Measurements from ENCODE around the gene THADA. TPM values are rescaled to one million over a fixed set of nuclear protein-coding genes. Genes with fewer than 3 reads are reported as not detected.
"Not testable (repeated sequence)": the region's sequence is repeated elsewhere in the genome, so short reads cannot be mapped to it uniquely, and the experiment has no call there.

THADA gene
- polyA plus RNA-seq, 10 donors, result 16.2 to 24.7 (median 18.2) TPM

DNA sequence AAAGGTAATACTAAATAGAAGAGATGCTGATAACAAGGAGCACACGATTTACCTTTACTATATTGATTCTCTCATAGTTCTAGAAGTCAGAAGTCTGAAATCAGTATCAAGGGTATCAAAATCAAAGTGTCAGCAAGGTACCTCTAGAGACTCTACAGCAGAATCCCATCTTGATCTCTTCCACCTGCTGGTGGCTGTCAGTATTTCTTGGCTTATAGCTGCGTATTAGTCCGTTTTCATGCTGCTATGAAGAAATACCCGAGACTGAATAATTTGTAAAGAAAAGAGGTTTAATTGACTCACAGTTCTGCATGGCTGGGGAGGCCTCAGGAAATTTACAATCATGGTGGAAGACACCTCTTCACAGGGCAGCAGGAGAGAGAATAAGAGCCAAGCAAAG lies 149.1 kb downstream of the THADA start:
- DNase-seq, result not testable (repeated sequence)

DNA sequence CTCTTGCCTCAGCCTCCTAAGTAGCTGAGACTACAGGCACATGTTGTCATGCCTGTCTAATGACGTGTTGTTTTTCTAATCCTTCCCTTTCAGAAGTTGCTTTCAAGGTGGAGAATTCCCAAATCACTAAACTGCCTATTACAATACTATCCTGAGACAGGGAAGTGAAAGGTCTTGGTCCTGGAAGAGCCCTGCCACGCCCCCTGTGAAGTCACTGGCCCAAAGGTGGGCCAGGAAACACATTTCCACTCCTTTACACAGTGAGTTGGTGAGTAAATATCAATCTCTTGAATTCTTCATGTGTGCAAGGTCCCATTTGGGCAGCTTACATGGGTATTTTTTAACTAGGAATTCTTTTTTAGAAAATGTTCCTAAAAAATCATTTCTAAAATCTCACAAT lies 150.1 kb downstream of the THADA start:
- no peak for DNase-seq

DNA sequence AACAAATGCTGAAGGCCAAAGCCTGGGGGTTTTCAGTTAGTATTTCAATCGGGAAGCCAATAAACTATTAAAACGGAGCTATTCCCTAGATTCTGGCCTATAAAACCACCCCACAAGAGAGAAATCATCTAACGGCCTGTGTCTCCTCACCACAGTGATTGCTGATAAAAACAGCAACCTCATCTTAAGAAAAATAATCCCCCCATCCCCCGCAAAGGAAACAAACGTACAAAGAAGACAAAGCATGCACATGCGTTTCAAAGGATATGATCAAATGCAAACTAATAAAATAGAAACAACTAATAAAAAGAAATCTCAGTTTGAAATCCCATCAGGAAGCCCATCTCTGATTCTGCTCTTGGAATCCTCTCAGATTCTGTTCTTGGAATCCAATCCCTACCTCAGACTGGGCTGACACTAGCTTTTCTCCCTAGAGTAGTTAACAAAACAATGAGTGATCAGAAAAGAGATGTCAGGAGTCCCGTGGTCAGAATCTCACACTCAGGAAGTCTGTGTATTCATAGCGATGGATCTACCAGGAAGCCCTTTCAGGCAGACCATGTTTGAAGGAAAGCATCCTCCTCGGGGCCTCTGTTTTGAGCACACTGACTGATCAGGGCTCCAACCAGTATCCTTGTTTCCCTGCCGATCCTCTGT lies 150.7 kb downstream of the THADA start:
- DNase-seq, result peak in 2 of 3 donors; percentile 42 to 76

DNA sequence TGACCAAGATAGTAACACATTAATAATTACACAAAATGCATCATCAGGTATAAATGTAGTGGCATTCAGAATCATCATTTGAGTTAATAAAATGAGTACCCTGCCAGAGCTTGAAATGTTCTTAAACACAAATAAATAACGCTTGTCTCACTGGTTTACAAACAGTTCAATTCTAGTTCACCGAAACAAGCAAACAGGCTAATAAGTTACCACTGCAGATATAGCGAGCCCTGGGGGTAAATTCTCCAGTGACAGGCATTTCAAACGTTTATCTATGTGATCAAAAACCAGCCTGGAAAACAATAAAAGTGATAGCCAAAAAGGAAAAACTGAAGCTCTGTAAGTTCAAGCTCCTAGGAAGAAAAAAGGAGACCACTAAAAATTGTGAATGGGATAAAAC lies 152.6 kb downstream of the THADA start:
- DNase-seq, result no peak

DNA sequence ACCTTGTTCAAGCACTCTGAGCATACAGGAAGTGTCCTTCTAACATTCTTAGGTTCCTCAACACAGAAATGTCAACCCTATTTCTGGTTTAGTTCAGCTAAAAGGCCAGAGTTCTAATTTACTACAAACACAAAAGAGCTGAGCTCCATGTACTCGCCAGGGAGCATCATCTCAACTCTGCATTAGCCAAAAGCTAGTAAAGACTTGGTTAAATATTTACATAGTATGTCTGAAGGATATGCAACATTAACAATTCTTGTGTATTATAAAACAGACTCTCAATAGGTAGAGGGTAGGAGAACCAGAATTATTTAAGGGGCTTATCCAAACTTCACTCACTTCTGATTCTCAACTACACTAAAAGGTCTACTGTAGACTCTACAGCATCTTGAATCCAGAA lies 154.6 kb downstream of the THADA start:
- DNase-seq, result no peak

DNA sequence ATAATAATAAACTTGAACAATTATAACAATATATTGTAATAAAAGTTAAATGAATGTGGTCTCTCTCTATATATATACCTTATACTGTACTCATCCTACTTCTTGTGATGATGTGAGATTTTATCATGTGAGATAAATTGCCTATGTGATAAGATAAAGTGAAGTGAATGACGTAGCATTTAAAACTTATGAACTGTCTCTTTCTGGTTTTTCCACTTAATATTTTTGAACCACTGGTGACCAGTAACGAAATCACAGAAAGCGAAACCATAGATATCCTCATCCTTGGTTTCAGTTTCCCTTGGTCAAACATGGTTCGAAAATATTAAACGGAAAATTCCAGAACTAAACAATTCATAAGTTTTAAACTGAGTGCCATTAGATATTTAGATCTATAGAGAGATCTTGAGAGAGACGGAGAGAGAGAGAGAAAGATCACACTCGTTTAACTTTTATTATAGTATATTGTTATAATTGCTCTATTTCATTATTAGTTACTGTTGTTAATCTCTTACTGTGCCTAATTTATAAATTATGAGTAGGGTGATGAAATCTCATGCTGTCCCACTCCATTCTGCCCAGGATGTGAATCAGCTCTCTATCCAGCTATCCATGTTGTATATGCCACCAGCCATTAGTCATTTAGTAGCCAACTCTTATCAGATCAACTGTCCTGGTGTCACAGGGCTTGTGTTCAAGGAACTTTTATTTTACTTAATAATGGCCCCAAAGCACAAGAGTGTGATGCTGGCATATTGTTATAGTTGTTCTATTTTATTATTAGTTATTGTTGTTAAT lies 156.8 kb downstream of the THADA start:
- no peak for DNase-seq

DNA sequence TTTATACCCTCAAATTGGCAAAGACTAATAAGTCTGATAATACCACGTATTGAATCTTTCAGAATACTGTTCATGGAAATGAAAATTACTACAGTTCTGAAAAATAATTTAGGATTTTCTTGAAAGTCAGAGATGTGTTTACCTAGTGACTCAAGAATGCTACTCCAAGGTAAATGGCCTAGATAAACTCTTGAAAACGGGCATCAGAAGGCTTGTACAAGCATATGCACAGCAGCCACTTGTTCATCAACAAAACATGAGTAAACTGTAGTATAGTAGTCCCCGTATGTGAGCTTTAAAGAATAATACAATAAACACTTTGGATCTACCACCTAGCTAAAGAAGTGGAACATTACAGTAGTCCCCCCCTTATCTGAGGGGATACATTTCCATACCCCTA lies 157.5 kb downstream of the THADA start:
- no peak for DNase-seq

DNA sequence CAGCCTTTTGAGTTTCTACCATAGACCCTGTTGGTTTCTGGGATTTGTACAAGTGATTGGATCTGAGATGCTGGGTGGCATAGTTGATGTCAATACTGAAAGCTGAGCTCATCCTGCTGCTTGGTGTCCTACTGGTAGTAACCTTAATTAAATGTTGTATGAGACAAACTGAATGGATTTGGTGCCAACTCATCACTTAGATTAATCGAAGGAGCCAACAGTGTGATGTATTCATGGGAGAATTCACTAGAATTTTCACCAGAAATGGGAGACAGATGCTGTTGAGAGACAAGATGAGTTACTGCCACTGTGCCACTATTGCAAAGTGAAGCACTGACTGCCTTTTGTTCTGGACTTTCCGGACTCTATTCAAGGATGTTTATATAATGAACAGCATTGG lies 158.5 kb downstream of the THADA start:
- DNase-seq, result no peak

DNA sequence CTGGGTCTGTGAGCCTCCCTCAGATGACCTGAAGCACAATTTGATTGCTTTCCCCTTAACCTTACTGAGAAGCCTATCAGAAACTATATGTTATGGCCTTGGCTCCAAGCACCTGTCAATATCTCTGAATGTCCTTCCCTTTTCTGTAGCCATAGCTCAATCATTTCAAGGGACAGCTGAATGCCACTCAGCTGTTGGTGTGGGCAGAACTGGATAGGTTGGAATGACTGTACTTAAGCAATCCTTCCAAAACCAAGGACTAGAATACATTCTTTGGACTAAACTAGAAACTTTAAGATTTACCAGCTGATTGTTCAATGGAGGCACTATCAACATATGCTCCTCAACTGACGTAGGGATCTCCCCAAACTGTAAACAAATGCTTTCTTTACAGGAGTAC lies 159.4 kb downstream of the THADA start:
- no peak for DNase-seq

DNA sequence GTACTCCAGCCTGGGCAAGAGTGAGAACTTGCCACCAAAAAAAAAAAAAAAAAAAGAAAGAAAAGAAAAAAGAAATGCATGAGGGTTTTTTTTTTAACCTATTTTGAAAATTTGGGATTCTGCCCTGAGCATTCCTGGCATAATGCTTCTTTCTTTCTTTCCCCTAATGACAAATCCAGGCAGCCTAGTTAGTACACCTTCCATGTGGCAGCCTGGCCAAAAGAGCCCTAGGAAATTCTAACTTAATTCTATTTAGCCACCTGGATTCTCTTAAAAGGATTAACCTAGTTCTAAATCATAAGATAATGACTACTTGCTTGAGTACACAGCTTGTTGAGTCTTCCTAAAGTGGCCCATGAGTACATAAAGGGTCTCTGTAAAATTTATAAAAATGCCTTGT lies 160.1 kb downstream of the THADA start:
- DNase-seq, result peak in 2 of 3 donors; percentile 50 to 51

DNA sequence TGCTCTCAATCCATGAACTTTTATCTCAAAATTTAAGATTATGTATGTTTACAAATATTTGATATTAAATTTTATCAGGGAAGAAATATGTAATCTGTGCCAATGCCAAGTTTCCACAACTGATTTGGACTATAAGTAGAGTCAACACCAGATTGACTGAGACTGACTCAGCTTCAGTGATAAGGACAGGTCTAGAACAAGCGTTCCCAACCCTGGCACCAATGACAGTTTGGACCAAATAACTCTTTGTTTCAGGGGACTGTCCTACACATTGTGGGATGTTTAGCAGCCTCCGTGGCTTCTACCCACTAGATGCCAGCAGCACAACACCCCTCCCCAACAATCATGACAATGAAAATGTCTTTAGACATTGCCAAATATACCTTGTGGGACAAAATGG lies 165.3 kb downstream of the THADA start:
- no peak for DNase-seq

DNA sequence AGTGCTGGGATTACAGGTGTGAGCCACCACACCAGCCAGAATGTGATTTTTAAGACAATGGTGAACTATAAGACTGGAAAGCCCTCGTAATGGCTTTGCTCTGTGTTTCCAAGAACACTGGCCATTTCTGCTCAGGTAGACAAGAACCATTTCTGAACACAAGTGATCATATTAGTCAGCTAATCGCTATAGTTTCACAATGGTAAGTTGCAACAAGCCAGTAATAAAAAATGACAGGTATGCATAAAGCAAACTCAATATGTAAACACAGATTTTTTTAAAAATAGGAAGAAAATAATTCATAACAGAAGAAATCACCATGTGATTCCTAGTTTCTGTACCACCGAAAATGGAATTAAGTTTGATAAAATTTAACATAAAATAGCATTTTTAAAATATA lies 166.5 kb downstream of the THADA start:
- no peak for DNase-seq

DNA sequence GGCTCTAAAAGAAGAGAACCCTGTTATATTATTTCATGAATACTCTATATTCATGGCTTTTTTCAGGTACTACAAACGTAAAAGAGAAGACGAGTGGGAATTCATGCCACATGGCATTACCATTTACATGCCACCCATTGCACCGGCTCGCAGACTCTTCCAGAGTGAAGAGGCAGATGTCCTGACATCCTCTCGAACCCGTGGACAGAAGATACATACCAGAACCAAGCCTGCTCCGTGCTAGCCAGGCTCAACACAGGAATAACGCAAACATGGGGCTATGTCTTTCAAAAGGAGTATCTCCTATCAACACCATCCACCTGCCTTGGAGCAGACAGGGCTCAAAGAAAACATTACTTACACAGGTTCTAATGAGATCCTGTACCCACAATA lies 168.8 kb downstream of the THADA start:
- DNase-seq, result no peak

DNA sequence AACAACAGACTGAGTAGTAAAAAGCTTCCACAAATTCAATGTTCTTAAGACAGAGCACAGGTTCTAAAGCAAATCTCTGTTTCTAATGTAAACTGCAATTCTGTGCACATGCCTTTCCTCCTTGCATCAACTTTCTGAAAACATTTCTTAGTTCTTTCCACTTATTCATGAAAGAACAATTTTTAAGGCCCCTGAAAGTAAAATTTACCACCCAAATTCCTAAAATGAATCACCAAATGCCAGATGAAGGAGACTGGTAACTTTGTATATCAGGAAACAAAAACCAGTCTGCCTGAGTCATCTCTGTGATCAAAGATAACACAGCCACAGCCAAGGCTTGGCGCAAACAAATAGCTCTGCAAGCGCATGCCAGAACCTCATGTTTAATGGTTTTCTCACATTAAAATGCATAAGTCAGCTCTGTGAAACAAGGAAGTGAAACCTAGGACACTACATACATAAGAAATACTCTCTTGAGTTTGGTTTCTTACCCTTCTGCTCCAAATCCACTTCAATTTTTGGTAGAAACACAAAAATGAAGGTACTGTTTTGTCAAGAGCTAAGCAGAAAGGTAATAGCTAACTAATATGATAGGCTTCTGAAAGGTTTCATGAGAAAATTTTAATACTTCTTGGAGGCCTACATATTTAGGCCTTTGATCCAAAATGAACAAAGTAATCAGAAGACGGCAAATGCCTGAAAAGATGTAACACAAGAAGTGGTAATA lies 169.4 kb downstream of the THADA start:
- DNase-seq, result peak; percentile 44 to 92 (median 66)

DNA sequence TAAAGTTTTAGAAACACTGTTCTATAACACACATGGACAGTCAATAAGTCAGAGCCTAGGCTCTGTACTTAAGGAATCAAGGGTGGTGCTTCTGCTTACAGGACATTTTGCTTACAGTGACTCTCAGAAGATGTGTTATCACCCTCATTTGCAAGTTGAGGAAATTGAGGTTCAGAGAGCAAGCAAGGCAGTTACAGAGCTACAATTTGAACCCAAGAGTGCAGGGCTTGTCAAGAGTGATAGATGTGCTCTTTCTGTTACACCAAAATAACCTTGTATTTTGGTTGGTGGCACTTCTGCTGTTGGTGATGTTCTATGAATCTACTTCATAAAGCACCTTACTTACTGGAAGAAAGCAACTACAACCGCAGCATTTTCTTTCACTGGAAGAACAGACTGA lies 170.2 kb downstream of the THADA start:
- no peak for DNase-seq

DNA sequence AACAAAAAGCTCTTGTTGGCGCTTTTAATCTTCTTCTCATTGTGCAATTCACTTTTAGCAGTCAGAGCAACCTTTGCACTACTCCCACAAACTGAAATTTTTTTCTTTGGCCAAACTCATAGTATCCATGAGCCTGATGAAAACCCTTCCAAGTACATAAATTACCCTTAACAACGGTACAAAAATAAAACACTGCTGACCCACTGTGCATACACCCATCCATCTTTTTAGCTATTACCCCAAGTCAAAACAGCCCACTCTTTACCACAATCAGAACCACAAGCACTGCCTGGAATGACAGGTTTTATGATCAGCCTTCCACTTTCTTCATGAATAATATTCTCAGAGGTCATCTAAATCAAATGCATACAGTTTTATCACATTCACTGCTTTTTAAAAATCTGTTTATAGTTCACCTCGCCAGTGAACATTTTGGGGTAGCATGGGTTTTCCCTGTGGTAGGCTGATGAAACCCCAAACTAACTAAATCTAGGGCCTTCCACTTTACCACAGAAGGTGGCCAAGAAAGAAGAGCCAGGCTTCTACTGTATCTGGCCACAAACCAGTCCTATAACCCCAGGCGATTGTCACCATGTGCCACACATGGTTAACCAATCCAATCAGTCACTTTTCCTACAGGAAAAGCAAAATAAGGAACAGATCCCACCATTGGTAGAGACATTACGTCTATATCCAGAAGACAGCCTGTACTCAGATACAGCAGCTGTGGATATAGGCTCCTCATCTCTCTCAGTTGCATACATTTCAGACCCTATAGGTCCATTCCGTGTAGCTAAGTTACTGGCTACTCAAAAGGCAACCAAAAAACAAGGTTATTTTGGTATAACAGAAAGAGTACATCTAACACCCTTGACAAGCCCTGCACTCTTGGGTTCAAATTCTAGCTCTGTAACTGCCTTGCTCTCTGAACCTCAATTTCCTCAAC lies 171.3 kb downstream of the THADA start:
- DNase-seq, result peak in 1 of 3 donors; percentile 42

DNA sequence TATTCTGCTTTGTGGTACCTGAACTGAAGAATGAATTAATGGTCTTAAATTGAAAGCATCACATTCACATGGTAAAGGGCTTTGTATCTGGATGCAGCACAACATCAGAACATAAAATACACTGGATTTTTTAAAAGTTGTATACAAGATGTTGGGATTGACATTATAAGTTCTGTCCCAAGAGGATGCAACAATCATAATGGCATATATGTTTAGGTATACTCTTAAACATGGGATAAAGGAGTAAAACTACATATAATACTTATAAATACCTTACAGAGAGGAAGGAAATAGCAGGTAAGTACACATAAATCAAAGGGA lies 171.9 kb downstream of the THADA start:
- no peak for DNase-seq

DNA sequence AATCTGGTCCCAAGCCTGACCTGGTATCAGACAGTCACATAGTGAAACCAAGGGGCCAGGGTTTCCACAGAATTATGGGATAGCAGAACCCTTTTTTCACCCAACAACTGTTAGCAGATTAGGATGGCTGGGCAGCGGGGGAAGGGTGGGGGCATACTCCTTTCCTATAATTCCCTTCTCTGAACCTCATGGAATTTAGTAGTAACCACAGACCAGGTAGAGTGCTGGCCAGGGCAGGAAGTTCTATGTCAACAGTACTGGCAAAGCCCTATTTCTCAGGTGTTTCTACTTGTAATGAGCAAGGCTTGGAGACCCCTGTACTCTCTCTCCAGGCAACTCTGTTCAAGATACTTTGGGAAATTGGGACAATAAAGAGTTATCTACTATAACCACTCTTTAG lies 174.6 kb downstream of the THADA start:
- no peak for DNase-seq

DNA sequence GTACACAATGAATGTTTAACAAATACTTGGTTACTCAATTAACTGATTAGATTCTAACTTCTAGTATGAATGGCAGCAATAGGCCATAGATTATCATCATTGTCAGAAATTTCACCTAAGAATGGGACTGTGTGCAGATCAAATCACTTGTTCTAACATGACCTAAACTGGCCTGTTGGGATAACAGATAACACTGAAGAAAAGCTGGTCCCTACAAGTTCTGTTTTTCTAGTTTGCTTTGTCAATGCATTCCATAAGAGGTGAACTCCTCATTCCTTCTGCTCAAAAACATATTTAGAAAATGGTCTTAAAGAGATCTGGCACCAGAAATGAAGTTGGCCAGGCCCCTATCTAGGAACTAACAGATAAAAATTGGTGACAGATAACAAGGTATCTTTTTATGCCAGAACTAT lies 175.4 kb downstream of the THADA start:
- DNase-seq, result no peak

DNA sequence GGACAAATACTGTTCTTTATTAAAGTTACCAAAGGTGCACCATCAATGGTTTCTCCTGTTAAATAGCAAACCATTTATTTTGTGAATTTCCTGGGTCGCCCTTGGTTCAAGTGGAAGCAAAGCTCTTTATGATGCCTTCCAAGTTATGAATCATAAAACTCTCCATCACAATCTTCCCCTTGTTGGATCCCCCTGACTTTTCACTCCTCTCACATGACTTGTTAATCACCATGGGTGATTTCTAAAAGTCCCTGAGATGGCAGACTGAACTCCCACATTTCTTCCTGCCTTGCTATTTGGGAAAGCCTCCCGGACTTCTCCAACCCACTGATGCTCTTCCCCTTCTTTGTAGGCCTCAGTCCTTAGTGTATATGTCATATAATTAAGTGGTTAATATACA lies 176.0 kb downstream of the THADA start:
- DNase-seq, result no peak

DNA sequence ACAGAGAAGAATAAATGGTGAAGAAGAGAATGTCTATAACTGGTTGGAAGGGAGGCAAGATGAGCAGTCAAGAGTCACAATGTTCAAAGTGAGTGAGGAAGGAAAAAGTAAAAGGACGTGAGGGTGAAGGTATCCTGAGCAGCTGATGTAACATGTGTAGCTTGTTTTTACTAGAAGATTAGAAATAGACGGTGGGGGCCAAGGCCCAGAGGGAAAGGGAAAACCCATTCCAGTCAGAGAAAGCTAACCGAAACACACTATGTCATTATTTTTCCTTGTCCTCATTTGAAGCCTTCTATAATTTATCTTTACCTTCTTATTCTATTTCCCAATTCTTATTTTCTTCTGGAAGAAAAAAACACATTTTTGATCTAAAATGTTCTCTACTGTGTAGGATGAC lies 176.6 kb downstream of the THADA start:
- DNase-seq, result no peak

DNA sequence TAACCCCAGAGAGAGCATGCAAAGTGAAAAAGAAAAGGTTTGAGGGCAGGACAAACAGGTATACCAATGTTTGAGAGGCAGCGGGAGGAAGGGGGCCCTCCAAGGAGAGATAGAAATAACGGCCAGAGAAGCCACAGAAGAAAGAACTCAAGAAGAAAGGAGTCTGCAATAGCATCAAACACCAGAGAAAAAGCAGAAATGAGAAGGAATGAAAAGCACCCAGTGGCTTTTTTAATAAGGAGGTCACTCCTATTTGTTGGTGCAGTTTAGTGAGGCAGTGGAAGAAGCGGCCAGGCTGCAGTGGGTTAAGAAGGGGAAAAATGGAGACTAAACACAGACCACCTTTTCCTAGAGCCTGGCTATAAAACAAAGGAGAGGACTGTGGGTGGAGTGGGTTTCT lies 177.2 kb downstream of the THADA start:
- no peak for DNase-seq
